ENCODE data around the gene CNTNAP4. TPM values are rescaled to one million over a fixed set of nuclear protein-coding genes. Genes with fewer than 3 reads are reported as not detected.

CNTNAP4 gene
- total and polyA plus RNA-seq, 2 of the 4 experiments (the other 2 are of a cell fraction): not detected

DNA sequence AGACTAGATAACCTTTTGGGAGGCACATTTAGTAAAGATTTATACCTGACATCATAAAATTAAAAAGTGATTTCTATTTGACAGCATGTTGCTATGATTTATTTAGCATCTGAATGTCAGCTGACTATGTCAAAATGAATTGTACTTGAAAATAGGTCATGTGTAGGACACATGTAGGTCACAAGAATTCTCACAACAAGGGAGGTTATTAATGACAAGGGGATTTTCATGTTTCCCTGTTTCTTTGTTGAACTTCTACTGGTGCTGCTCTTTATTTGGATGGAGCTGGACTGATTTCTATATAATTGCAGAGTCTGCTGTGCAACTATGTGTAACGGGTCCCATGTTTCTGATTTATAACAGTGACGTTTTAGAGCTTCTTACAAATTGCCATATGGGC lies 144.4 kb downstream of the CNTNAP4 start:
- no peaks in the 10 kb centered on the region for H3K36me3 ChIP-seq (ENCODE audit: control insufficient read depth, insufficient read depth, low read length)
- no CpG with 5 or more reads among the region's 2 CpGs for WGBS, 2 experiments (ENCODE audit: extremely low coverage in 2 of 2, insufficient read length in 1 of 2)
- H3K4me2 ChIP-seq (ENCODE audit: low read depth, low read length): no peak overlapping the region
- dilution Hi-C loops (cut with HindIII; ENCODE audit: low sequenced_read_pairs, unreplicated experiment) (no loop called here), intact Hi-C loops (cut with micrococcal nuclease) (no loop called here), in situ Hi-C loops (cut with MboI; ENCODE audit: low sequenced_read_pairs) (no loop called here)
- no peak overlapping the region for H2BK120ac ChIP-seq (ENCODE audit: low read depth, low read length)
- H3K27ac ChIP-seq (ENCODE audit: insufficient read depth, low read length): no peak overlapping the region
- H3K18ac ChIP-seq (ENCODE audit: low read depth, low read length): no peak overlapping the region
- no peak overlapping the region for H3K14ac ChIP-seq (replicated peaks; ENCODE audit: low read depth, low read length)
- H3K9me1 ChIP-seq (ENCODE audit: insufficient read depth, low read length): no peaks in the 10 kb centered on the region
- H3K27me3 ChIP-seq (ENCODE audit: control insufficient read depth, insufficient read depth, low read length): no peaks in the 10 kb centered on the region
- H2BK15ac ChIP-seq (ENCODE audit: low read depth, low read length): no peak overlapping the region
- no peak overlapping the region for H4K5ac ChIP-seq (ENCODE audit: low read depth, low read length)
- DNase-seq: no peak
- no peak overlapping the region for H2AK5ac ChIP-seq (ENCODE audit: low read depth, low read length)
- H4K8ac ChIP-seq (ENCODE audit: low read depth in 2 of 2, low read length in 2 of 2): no peak overlapping the region
- H3K9me3 ChIP-seq (ENCODE audit: control insufficient read depth, insufficient read depth, low read length): no peaks in the 10 kb centered on the region
- no peak overlapping the region for H3K4ac ChIP-seq (ENCODE audit: low read depth, low read length)
- no peak overlapping the region for H4K91ac ChIP-seq (ENCODE audit: insufficient read depth, low read depth, low read length)
- no TSS peak for BruUV-seq (replicated peaks)
- no peaks in the 10 kb centered on the region for H3K79me1 ChIP-seq (ENCODE audit: low read depth in 1 of 2, low read length in 2 of 2)
- H4K20me1 ChIP-seq (ENCODE audit: insufficient read depth, low read length): no peaks in the 10 kb centered on the region
- no peak overlapping the region for H3K56ac ChIP-seq (ENCODE audit: extremely low read depth, insufficient read depth, low read length)
- H2AFZ ChIP-seq (replicated peaks; ENCODE audit: low read length, poor library complexity): no peak overlapping the region
- no peak overlapping the region for H3K9ac ChIP-seq (ENCODE audit: low read depth, low read length)
- POLR2A ChIA-PET (ENCODE audit: unreplicated experiment): no interaction called here
- no peak overlapping the region for H2BK5ac ChIP-seq (ENCODE audit: low read depth, low read length, poor library complexity, severe bottlenecking)
- CTCF ChIA-PET: no interaction called here
- H3K4me1 ChIP-seq (ENCODE audit: control insufficient read depth, insufficient read depth, low read length): no peaks in the 10 kb centered on the region
- H3K4me3 ChIP-seq (ENCODE audit: insufficient read depth, low read depth, low read length): no peak overlapping the region
- no peak for ATAC-seq (ENCODE audit: low read depth)
- TF ChIP-seq RFX5 (IDR thresholded peaks at IDR 0.05; ENCODE audit: low read depth, low read length) (no peak), MAFK (IDR thresholded peaks at IDR 0.05; ENCODE audit: low read depth, low read length) (no peak), POLR2A (IDR thresholded peaks at IDR 0.05; ENCODE audit: low read depth, low read length) (no peak), SMC3 (IDR thresholded peaks at IDR 0.05; ENCODE audit: low read depth, low read length) (no peak), BHLHE40 (IDR thresholded peaks at IDR 0.05; ENCODE audit: low read depth, low read length) (no peak), CHD1 (IDR thresholded peaks at IDR 0.05; ENCODE audit: low read depth, low read length) (no peak), MAZ (IDR thresholded peaks at IDR 0.05; ENCODE audit: borderline replicate concordance, low read depth, low read length) (no peak), FOS (IDR thresholded peaks at IDR 0.05; ENCODE audit: low read depth, low read length) (no peak), CEBPB (IDR thresholded peaks at IDR 0.05; ENCODE audit: low read depth, low read length) (no peak)
- H2AK9ac ChIP-seq (replicated peaks; ENCODE audit: low read depth, low read length, poor library complexity): no peak overlapping the region
- H3K23ac ChIP-seq (ENCODE audit: low read depth, low read length): no peak overlapping the region
- H2BK20ac ChIP-seq (ENCODE audit: low read depth, low read length): no peak overlapping the region
